H1 (cell line): Measurements from ENCODE around the gene SIX3. TPM values are rescaled to one million over a fixed set of nuclear protein-coding genes. Genes with fewer than 3 reads are reported as not detected.

Experiments
- CTCF ChIA-PET: fragments of 300-600 bp; sonication (Branson Sonifier 250); formaldehyde crosslinking; loops from one replicate; lab custom pipeline; 2021; ENCODE audit not compliant: partially characterized antibody; lab: Charles Lee
- POLR2A ChIA-PET: fragments of 300-600 bp; sonication (Branson Sonifier 250); formaldehyde crosslinking; loops from one replicate; lab custom pipeline; 2021; ENCODE audit warnings: inconsistent platforms; ENCODE audit not compliant: partially characterized antibody; lab: Charles Lee
- DNase-seq, 2 experiments: peaks; one replicate each; pipeline versions ENCODE4 v3.0.0 to v3.0.0-alpha.2; 2010 to 2022; ENCODE audit warnings: low spot score in 2 of 2, low read depth in 1 of 2, mixed read lengths in 1 of 2
- FAIRE-seq: peaks from 2 replicates; lab custom pipeline; 2011; peaks lifted over from hg19 to GRCh38; lab: Jason Lieb, UNC
- H2AFZ ChIP-seq: 2 replicates; pipeline ENCODE4 v1.8.1; 2012; ENCODE audit warnings: low read length, inconsistent platforms
- H2AK5ac ChIP-seq: 2 replicates; pipeline ENCODE4 v1.6.1; 2013; ENCODE audit warnings: low read depth, low read length
- H2BK120ac ChIP-seq: replicated peaks from 2 replicates; pipeline ENCODE3; 2013; ENCODE audit warnings: low read depth, low read length, inconsistent platforms
- H2BK12ac ChIP-seq: 2 replicates; pipeline ENCODE4 v1.6.1; 2013; ENCODE audit warnings: low read depth, low read length
- H2BK15ac ChIP-seq: 2 replicates; pipeline ENCODE4 v1.6.1; 2013; ENCODE audit warnings: low read length
- H2BK20ac ChIP-seq: 2 replicates; pipeline ENCODE4 v1.6.1; 2013; ENCODE audit warnings: low read length
- H2BK5ac ChIP-seq: 2 replicates; pipeline ENCODE4 v1.6.1; 2013; ENCODE audit warnings: low read depth, low read length
- H3K14ac ChIP-seq: 2 replicates; pipeline ENCODE4 v1.6.1; 2013; ENCODE audit warnings: inconsistent platforms; ENCODE audit not compliant: insufficient read length
- H3K18ac ChIP-seq: 2 replicates; pipeline ENCODE4 v1.6.1; 2013; ENCODE audit warnings: low read length; ENCODE audit errors: extremely low read depth
- H3K23ac ChIP-seq: 2 replicates; pipeline ENCODE4 v1.6.1; 2013; ENCODE audit warnings: inconsistent platforms; ENCODE audit not compliant: insufficient read length
- H3K23me2 ChIP-seq: 2 replicates; pipeline ENCODE4 v1.6.1; 2013; ENCODE audit warnings: low read depth, low read length
- H3K27ac ChIP-seq: 2 replicates; pipeline ENCODE4 v1.6.1; 2011; ENCODE audit warnings: low read depth, low read length, inconsistent platforms
- H3K27me3 ChIP-seq, 4 experiments: replicated peaks in 1 of 4; 1 replicate in 1 of 4; 2 replicates in 3 of 4; pipeline versions ENCODE4 v1.6.1 to v1.8.1; 2011 to 2013; ENCODE audit warnings: low read length in 3 of 4, mild to moderate bottlenecking in 3 of 4, inconsistent platforms in 2 of 4, mixed read lengths in 2 of 4, moderate library complexity in 1 of 4; ENCODE audit not compliant: control insufficient read depth in 3 of 4, insufficient read depth in 3 of 4; ENCODE audit errors: extremely low read depth in 1 of 4
- H3K36me3 ChIP-seq, 4 experiments: 2 replicates each; pipeline versions ENCODE4 v1.6.1 to v1.8.1; 2011 to 2013; ENCODE audit warnings: mild to moderate bottlenecking in 4 of 4, low read length in 3 of 4, moderate library complexity in 2 of 4, control low read depth in 1 of 4, inconsistent platforms in 1 of 4; ENCODE audit not compliant: insufficient read depth in 4 of 4, control insufficient read depth in 2 of 4
- H3K4ac ChIP-seq: replicated peaks from 2 replicates; pipeline ENCODE3; 2013; ENCODE audit warnings: low read length, low read depth, mixed read lengths, inconsistent platforms; ENCODE audit not compliant: insufficient read length
- H3K4me1 ChIP-seq, 4 experiments: replicated peaks in 1 of 4; 1 replicate in 1 of 4; 2 replicates in 3 of 4; pipeline versions ENCODE4 v1.6.1 to v1.8.1; 2011 to 2013; ENCODE audit warnings: low read length in 3 of 4, inconsistent platforms in 2 of 4, mixed read lengths in 1 of 4; ENCODE audit not compliant: insufficient read depth in 4 of 4, control insufficient read depth in 3 of 4
- H3K4me2 ChIP-seq, 2 experiments: 2 replicates each; pipeline versions ENCODE4 v1.6.1 to v1.8.1; 2011 to 2013; ENCODE audit warnings: low read depth in 2 of 2, low read length in 2 of 2, control low read depth in 1 of 2, inconsistent platforms in 1 of 2, mild to moderate bottlenecking in 1 of 2; ENCODE audit not compliant: insufficient read depth in 1 of 2
- H3K4me3 ChIP-seq, 4 experiments: fragments of 200-600, 300-600 bp in 1 of 4; sonication (generic), shearing (Covaris generic), sonication (Bioruptor Twin) in 1 of 4; 2 replicates each; pipeline versions ENCODE4 v1.5.1 to v1.8.1; 2011 to 2016; ENCODE audit warnings: low read length in 4 of 4, low read depth in 3 of 4, control low read depth in 2 of 4, inconsistent platforms in 2 of 4, mild to moderate bottlenecking in 2 of 4, mixed read lengths in 1 of 4, moderate library complexity in 1 of 4; ENCODE audit not compliant: insufficient read depth in 2 of 4; ENCODE audit errors: extremely low read depth in 1 of 4
- H3K56ac ChIP-seq: replicated peaks from 2 replicates; pipeline ENCODE3; 2013; ENCODE audit warnings: low read depth, mild to moderate bottlenecking, mixed read lengths, low read length, inconsistent platforms; ENCODE audit not compliant: insufficient read length
- H3K79me1 ChIP-seq: 2 replicates; pipeline ENCODE4 v1.6.1; 2013; ENCODE audit warnings: low read depth, low read length, control low read depth
- H3K79me2 ChIP-seq, 2 experiments: 2 replicates each; pipeline versions ENCODE4 v1.6.1 to v1.8.1; 2012 to 2013; ENCODE audit warnings: low read length in 2 of 2, mild to moderate bottlenecking in 2 of 2, inconsistent platforms in 1 of 2; ENCODE audit not compliant: insufficient read depth in 2 of 2, control insufficient read depth in 1 of 2
- H3K9ac ChIP-seq, 4 experiments: replicated peaks in 1 of 4; 1 replicate in 1 of 4; 2 replicates in 3 of 4; pipeline versions ENCODE4 v1.6.1 to v1.8.1; 2011 to 2013; ENCODE audit warnings: low read depth in 3 of 4, low read length in 3 of 4, control low read depth in 2 of 4, mild to moderate bottlenecking in 2 of 4, moderate library complexity in 2 of 4, inconsistent platforms in 1 of 4; ENCODE audit errors: extremely low read depth in 1 of 4
- H3K9me3 ChIP-seq, 2 experiments: 2 replicates each; pipeline versions ENCODE4 v1.6.1 to v1.8.1; 2012 to 2013; ENCODE audit warnings: mild to moderate bottlenecking in 2 of 2, moderate library complexity in 2 of 2, control low read depth in 1 of 2, inconsistent platforms in 1 of 2, low read depth in 1 of 2, low read length in 1 of 2, mixed read lengths in 1 of 2; ENCODE audit not compliant: insufficient read depth in 2 of 2
- H4K20me1 ChIP-seq, 2 experiments: replicated peaks in 1 of 2; 2 replicates each; pipeline versions ENCODE3 to v1.8.1; 2011 to 2013; ENCODE audit warnings: inconsistent platforms in 2 of 2, low read length in 2 of 2, mild to moderate bottlenecking in 1 of 2; ENCODE audit not compliant: insufficient read depth in 2 of 2, control insufficient read depth in 1 of 2
- H4K5ac ChIP-seq: 2 replicates; pipeline ENCODE4 v1.6.1; 2013; ENCODE audit warnings: low read length, low read depth, mixed read lengths, inconsistent platforms; ENCODE audit not compliant: insufficient read length
- H4K8ac ChIP-seq: 2 replicates; pipeline ENCODE4 v1.8.0; 2013; ENCODE audit warnings: mild to moderate bottlenecking, moderate library complexity, low read length, inconsistent platforms; ENCODE audit not compliant: insufficient read depth; ENCODE audit errors: extremely low read depth
- H4K91ac ChIP-seq: replicated peaks from 2 replicates; pipeline ENCODE3; 2013; ENCODE audit warnings: low read length, mixed read lengths, inconsistent platforms; ENCODE audit not compliant: insufficient read length
- CBX5 ChIP-seq: fragments of 300-800, 300-1000 bp; sonication (generic); IDR thresholded peaks from 2 replicates; pipeline ENCODE4 v1.7.1; 2016; ENCODE audit warnings: antibody characterized with exemption, low read length, low read depth
- HDAC2 ChIP-seq, 2 experiments: fragments of 300-600 bp in 1 of 2; sonication (generic) in 1 of 2; IDR thresholded peaks; 2 replicates each; pipeline ENCODE4 v1.6.1; 2011 to 2012; ENCODE audit warnings: low read depth in 2 of 2, low read length in 2 of 2, mild to moderate bottlenecking in 2 of 2, moderate library complexity in 2 of 2, borderline replicate concordance in 1 of 2, inconsistent platforms in 1 of 2
- KDM1A ChIP-seq: fragments of 200-600, 300-600 bp; sonication (generic); IDR thresholded peaks from 2 replicates; pipeline ENCODE4 v1.7.1; 2016; ENCODE audit warnings: mild to moderate bottlenecking, low read length, borderline replicate concordance
- KDM5A ChIP-seq: fragments of 200-600 bp; IDR thresholded peaks from 2 replicates; pipeline ENCODE4 v1.7.1; 2012; ENCODE audit warnings: mild to moderate bottlenecking, low read length, inconsistent platforms, mixed read lengths
- NANOG ChIP-seq: IDR thresholded peaks from 2 replicates; pipeline ENCODE4 v1.6.1; 2011; ENCODE audit warnings: low read length, low read depth, mild to moderate bottlenecking, inconsistent platforms; ENCODE audit not compliant: insufficient read depth, poor library complexity, severe bottlenecking
- NRF1 ChIP-seq: IDR thresholded peaks from 2 replicates; pipeline ENCODE4 v1.6.1; 2011; ENCODE audit warnings: mild to moderate bottlenecking, low read depth, low read length, improper control_type of control experiment
- SP1 ChIP-seq: IDR thresholded peaks from 2 replicates; pipeline ENCODE4 v1.6.1; 2011; ENCODE audit warnings: low read depth, low read length
- SP2 ChIP-seq: IDR thresholded peaks from 2 replicates; pipeline ENCODE4 v1.6.1; 2012; ENCODE audit warnings: mild to moderate bottlenecking, low read length, inconsistent platforms
- TEAD4 ChIP-seq: IDR thresholded peaks from 2 replicates; pipeline ENCODE4 v1.6.1; 2012; ENCODE audit warnings: low read depth, low read length, inconsistent platforms, mixed read lengths
- WGBS, 2 experiments: shearing (Covaris generic) in 1 of 2; methylation state at CpG; one replicate each; pipeline versions ENCODE4 v1.1.6 to v1.1.7; 2013 to 2015; ENCODE audit warnings: low lambda C conversion rate in 2 of 2, mixed read lengths in 2 of 2, inconsistent platforms in 1 of 2, low coverage in 1 of 2, missing lambda C conversion rate in 1 of 2; ENCODE audit not compliant: insufficient replicate concordance in 2 of 2, insufficient coverage in 1 of 2, insufficient read length in 1 of 2; ENCODE audit errors: extremely low coverage in 1 of 2, missing lambda C conversion rate in 1 of 2; 5-methylcytosine and 5-hydroxymethylcytosine counted together
- polyA plus RNA-seq, 7 experiments: library from polyadenylated mRNA; depleted of rRNA in 3 of 7; stranded (reverse) in 5 of 7; unstranded in 2 of 7; fragments of >200 nt in 5 of 7; fragments of 200-250 nt in 2 of 7; gene quantifications; 1 replicate in 5 of 7; 2 replicates in 1 of 7; 4 replicates in 1 of 7; pipeline versions ENCODE4 v1.2.1 to v1.2.3, GENCODE V29; 2011 to 2013; ENCODE audit warnings: missing spikeins in 2 of 7, mixed read lengths in 2 of 7
- total RNA-seq: library from RNA; stranded (reverse); fragmentation: NEBNext Ultra II Directional; extraction: Animal tissue kit (Norgen Biotek cat#: 25700); gene quantifications from 2 replicates; pipeline ENCODE4 v1.2.1, GENCODE V29; 2021

Gene SIX3
- total and polyA plus RNA-seq, 2 of the 8 experiments (the other 6 are each of a cell fraction or from before 2014, with no cell fraction given): 0.02 to 0.19 TPM

- Histone ChIP-seq H4K20me1 (no peaks in the 10 kb centered on the region), H2BK20ac (no peak overlapping the region), H3K9ac (no peak overlapping the region), H3K79me1 (no peaks in the 10 kb centered on the region), H3K23ac (no peak overlapping the region), H3K9me3 (no peaks in the 10 kb centered on the region), H3K36me3 (no peaks in the 10 kb centered on the region), H3K27ac (no peak overlapping the region), H3K56ac (no peak overlapping the region), H3K18ac (no peak overlapping the region), H3K14ac (no peak overlapping the region), H2BK5ac (no peak overlapping the region), H3K4me3 (no peak overlapping the region), H4K5ac (no peak overlapping the region), H3K79me2 (no peaks in the 10 kb centered on the region), H3K4ac (no peak overlapping the region), H2BK12ac (no peak overlapping the region), H2BK15ac (no peak overlapping the region), H2AK5ac (no peak overlapping the region), H4K8ac (peak overlapping the region; percentile 53), H3K23me2 (no peaks in the 10 kb centered on the region), H3K4me2 (no peak overlapping the region), H3K27me3 (peaks cover 0 to 11% (median under 1%) of the 10 kb centered on the region in 4 experiments; a peak in 4 of 7 replicates), H4K91ac (no peak overlapping the region), H2BK120ac (no peak overlapping the region), H3K4me1 (peaks cover 0 to 2% (median 2%) of the 10 kb centered on the region in 4 experiments; a peak in 5 of 7 replicates), H2AFZ (no peak overlapping the region)
- ChIA-PET CTCF (interaction anchor here (0.7 to 9.8 kb wide), 3 partner anchors 8 to 404 kb away, joined by 3 to 214 read pairs (median 4); no protein-coding TSS in a partner anchor), POLR2A (interaction anchor here (0.6 kb wide), 1 partner anchor 780 kb away, joined by 3 read pairs; no protein-coding TSS in a partner anchor)
- FAIRE-seq (no peak), DNase-seq (no peak)
- 89% methylated on average over 5 of the region's 5 CpGs; no CpG with 5 or more reads in 1 of the 2 experiments for WGBS, 2 experiments
- TF ChIP-seq HDAC2 (IDR thresholded peaks at IDR 0.05; ENCODE audit: borderline replicate concordance in 1 of 2, low read depth in 2 of 2, low read length in 2 of 2) (no peak), NRF1 (no peak), CBX5 (no peak), KDM1A (no peak), NANOG (no peak), SP1 (no peak), TEAD4 (no peak), KDM5A (no peak), SP2 (no peak)
Observed at GRCh38 chr2:44962176-44962695, 20.7 kb downstream of the SIX3 start.
